ENCODE results near the gene HDAC4.

Gene HDAC4

DNA sequence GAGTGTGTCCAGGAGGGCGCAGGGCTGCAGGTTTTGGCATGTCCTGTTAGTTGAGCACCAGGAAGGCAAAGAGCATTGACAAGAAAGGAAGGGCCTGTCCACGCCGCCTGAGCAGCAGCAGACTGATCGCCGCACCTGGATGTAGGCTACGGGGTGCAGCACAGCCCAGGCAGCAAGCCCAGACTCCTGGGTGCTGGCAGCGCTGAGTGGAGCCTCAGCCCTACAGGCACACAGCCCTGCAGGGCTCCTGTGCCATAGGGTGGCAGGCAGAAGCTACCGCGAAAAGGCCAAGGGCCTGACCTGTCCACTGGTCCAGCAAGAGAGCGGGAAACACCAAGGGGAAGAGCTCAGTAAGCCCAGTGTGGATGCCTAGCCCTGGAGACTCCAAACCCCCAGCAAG lies 198.0 kb downstream of the HDAC4 start:
- H3K9ac ChIP-seq (ENCODE audit: low read length), result no peak overlapping the region
- peaks cover 47% of the 10 kb centered on the region for H3K4me1 ChIP-seq (ENCODE audit: insufficient read depth, low read length)
- H3K27ac ChIP-seq (ENCODE audit: low read depth, low read length), result no peak overlapping the region
- no peaks in the 10 kb centered on the region for H3K9me3 ChIP-seq (ENCODE audit: low read length)
- H3K4me3 ChIP-seq (ENCODE audit: low read depth in 1 of 2, low read length in 2 of 2), result no peak overlapping the region
- no peaks in the 10 kb centered on the region for H3K27me3 ChIP-seq (ENCODE audit: control insufficient read depth in 1 of 2, insufficient read depth in 2 of 2, low read length in 2 of 2)
- peaks cover 8% of the 10 kb centered on the region for H3K36me3 ChIP-seq (ENCODE audit: insufficient read depth, low read length)

DNA sequence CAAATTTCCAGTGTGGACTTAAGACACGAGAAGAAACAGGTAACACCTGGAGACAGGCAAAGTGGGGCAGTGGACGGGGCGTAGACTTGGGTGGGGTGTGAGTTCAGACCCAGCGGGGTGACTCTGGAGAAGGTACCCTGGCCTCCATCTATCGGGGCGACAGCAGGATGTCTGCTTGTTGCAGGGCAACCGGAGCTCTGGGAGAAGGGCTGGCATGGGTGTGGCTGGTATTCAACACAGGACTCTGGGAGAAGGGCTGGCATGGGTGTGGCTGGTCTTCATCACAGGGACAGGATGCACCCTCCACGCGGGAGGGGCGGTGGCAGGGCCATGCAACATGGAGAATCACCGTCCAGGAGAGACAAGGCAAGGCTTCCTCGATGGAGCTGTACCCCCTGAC lies 198.5 kb downstream of the HDAC4 start:
- Histone ChIP-seq H3K4me1 (ENCODE audit: insufficient read depth, low read length) (peaks cover 43% of the 10 kb centered on the region), H3K27ac (ENCODE audit: low read depth, low read length) (no peak overlapping the region), H3K4me3 (ENCODE audit: low read depth in 1 of 2, low read length in 2 of 2) (no peak overlapping the region), H3K27me3 (ENCODE audit: control insufficient read depth in 1 of 2, insufficient read depth in 2 of 2, low read length in 2 of 2) (no peaks in the 10 kb centered on the region), H3K9me3 (ENCODE audit: low read length) (no peaks in the 10 kb centered on the region), H3K9ac (ENCODE audit: low read length) (no peak overlapping the region), H3K36me3 (ENCODE audit: insufficient read depth, low read length) (peaks cover 11% of the 10 kb centered on the region)

DNA sequence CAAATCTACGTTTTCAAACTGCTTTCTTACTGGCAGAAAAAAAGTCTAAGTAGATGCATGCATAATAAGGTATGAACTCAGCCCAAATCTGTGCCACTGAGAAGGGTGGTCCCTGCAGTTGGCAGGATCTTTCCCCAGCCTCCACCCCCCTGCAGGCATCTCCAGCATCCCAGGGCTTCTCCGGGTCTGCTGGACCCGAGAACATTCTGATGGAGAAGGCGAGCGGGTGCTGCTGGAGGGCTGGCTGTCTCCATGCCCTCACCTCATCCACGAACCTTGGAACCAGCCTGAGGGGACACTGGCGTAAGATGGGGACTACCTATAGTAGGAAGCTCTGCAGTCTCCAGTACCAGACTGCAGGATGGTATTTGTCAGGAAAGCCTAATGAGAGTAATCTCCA lies 198.9 kb downstream of the HDAC4 start:
- Histone ChIP-seq H3K36me3 (ENCODE audit: insufficient read depth, low read length) (peaks cover 14% of the 10 kb centered on the region), H3K4me3 (ENCODE audit: low read depth in 1 of 2, low read length in 2 of 2) (no peak overlapping the region), H3K4me1 (ENCODE audit: insufficient read depth, low read length) (peaks cover 43% of the 10 kb centered on the region), H3K27ac (ENCODE audit: low read depth, low read length) (no peak overlapping the region), H3K9ac (ENCODE audit: low read length) (no peak overlapping the region), H3K9me3 (ENCODE audit: low read length) (no peaks in the 10 kb centered on the region), H3K27me3 (ENCODE audit: control insufficient read depth in 1 of 2, insufficient read depth in 2 of 2, low read length in 2 of 2) (no peaks in the 10 kb centered on the region)

DNA sequence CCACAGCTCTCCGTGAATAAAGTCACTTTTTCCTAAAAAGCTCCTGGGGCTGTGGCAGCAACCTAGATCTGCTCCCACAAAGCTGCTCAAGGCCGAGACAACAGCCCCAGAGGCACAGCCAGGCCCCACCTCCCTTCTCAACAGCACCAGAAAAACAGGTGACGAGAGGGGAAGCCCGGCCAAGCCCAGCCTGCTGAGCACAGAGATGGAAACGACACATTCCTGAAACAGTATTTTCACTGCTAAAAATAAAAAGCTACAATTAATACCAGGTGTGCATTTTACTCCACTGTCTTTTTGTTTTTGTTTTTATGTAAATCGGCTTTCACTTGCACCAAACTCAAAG lies 199.3 kb downstream of the HDAC4 start:
- H3K27ac ChIP-seq (ENCODE audit: low read depth, low read length), result peak overlapping the region; percentile 43

DNA sequence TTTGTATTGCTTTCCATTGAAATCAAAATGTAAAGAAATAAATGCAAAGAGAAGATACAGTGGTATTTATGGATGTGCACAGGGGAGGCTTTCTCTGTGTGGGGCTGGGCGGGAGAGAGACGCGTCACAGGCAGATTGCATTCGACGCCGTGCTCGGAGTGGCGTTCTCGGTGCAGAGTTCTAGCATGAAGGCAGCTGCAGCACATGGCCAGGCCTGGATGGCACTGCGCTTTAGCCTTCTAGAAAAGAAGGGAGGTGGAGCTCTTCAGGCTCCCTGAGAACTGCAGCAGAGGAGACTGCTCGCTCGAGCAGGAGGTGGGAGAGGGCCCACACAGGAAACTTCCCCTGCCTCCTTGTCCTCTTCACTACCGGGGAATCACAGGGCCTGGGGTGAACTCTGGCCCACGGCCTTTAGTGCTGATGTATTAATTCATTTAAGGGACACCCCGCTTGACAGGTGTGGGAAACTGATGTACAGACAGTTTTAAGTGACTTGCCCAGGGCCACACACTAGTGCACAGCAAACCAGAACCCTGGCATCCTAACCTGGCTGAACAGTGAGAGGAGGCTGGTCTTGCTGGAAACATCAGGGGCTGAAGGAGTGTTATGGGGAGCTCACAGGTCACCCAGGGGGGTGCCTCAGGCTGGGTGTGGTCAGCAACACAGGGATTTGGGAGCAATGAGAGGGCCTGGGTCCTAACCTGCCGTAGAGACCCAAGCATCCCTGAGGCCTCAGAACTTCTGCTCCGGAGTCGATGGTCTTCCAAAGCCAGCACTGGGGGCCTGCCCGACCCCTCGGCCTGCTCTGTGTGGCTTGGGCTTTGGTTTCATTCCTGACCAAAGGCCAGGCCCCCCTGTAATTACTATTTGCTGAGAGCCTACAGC lies 199.9 kb downstream of the HDAC4 start:
- H3K9ac ChIP-seq (ENCODE audit: low read length), result no peak overlapping the region
- H3K27ac ChIP-seq (ENCODE audit: low read depth, low read length), result peak overlapping the region; percentile 43

More for the DNA sequence above, 199.3 kb downstream of the HDAC4 start:
- H3K9ac ChIP-seq (ENCODE audit: low read length), result no peak overlapping the region
- H3K4me1 ChIP-seq (ENCODE audit: insufficient read depth, low read length), result peaks cover 43% of the 10 kb centered on the region
- no peaks in the 10 kb centered on the region for H3K27me3 ChIP-seq (ENCODE audit: control insufficient read depth in 1 of 2, insufficient read depth in 2 of 2, low read length in 2 of 2)
- peaks cover 18% of the 10 kb centered on the region for H3K36me3 ChIP-seq (ENCODE audit: insufficient read depth, low read length)
- H3K4me3 ChIP-seq (ENCODE audit: low read depth in 1 of 2, low read length in 2 of 2), result peak overlapping the region in 1 of 2 donors; percentile 16
- no peaks in the 10 kb centered on the region for H3K9me3 ChIP-seq (ENCODE audit: low read length)

DNA sequence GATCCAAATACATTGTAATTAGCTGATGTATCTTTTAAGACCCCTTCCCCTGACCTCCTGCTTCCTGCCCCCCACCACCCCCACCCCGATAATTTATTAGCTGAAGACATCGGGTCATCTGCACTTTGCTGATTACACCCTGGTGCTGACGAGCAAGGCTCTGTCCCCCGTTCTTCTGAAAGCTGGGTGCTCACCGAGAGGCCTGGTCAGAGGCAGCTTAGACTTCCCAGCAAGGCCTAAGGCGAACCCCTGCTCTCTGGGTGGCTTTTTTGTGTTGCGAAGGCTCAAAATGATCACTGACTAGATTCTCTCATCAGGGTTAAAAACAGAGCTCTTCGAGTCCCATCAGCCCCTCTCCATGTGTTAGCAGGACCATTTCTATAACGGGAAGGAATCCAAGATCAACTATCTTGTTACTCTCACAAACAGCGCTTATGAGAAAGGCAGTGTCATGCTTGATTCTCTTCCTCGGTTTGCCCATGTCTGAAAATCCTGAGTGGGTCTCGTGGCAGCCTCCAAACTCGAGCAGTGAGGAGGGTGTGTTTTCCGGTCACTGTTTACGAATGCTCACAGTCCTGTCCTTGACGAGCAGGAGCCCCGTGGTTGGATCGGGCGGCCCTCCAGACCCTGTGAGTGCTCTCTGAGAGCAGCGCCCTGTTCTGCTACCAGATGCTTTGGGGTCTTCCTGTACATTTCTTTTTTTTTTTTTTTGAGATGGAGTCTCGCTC lies 201.6 kb downstream of the HDAC4 start:
- Histone ChIP-seq H3K27ac (ENCODE audit: low read depth, low read length) (peak overlapping the region; percentile 45), H3K4me1 (ENCODE audit: insufficient read depth, low read length) (peaks cover 30% of the 10 kb centered on the region), H3K4me3 (ENCODE audit: low read depth in 1 of 2, low read length in 2 of 2) (no peak overlapping the region), H3K27me3 (ENCODE audit: control insufficient read depth in 1 of 2, insufficient read depth in 2 of 2, low read length in 2 of 2) (no peaks in the 10 kb centered on the region), H3K9me3 (ENCODE audit: low read length) (no peaks in the 10 kb centered on the region), H3K9ac (ENCODE audit: low read length) (no peak overlapping the region), H3K36me3 (ENCODE audit: insufficient read depth, low read length) (peaks cover 27% of the 10 kb centered on the region)

More for the DNA sequence above, 199.9 kb downstream of the HDAC4 start:
- H3K4me3 ChIP-seq (ENCODE audit: low read depth in 1 of 2, low read length in 2 of 2), result peak overlapping the region in 1 of 2 donors; percentile 16
- no peaks in the 10 kb centered on the region for H3K27me3 ChIP-seq (ENCODE audit: control insufficient read depth in 1 of 2, insufficient read depth in 2 of 2, low read length in 2 of 2)
- H3K9me3 ChIP-seq (ENCODE audit: low read length), result no peaks in the 10 kb centered on the region
- H3K4me1 ChIP-seq (ENCODE audit: insufficient read depth, low read length), result peaks cover 43% of the 10 kb centered on the region
- peaks cover 22% of the 10 kb centered on the region for H3K36me3 ChIP-seq (ENCODE audit: insufficient read depth, low read length)

DNA sequence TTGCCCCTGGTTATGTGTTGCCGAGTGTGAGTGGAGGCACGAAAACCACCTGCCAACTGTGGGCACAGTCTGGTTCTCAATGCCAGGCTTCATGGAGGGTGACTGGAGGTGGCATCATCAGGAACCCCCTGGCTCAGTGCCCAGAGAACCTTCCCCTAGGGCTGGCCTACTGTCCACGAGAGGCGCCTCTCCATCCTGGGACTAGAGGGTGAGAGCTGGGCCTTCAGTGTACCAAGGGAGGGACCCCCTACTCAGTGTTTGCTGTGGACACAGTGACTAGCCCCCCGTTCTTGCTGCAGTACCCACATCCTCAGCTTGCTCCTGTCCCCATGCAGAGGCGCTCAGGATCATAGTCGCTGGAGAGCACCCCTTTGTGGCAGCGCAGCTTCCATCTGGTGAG lies 202.6 kb downstream of the HDAC4 start:
- no peak overlapping the region for H3K27ac ChIP-seq (ENCODE audit: low read depth, low read length)
- H3K9ac ChIP-seq (ENCODE audit: low read length), result no peak overlapping the region
- peaks cover 27% of the 10 kb centered on the region for H3K36me3 ChIP-seq (ENCODE audit: insufficient read depth, low read length)
- no peaks in the 10 kb centered on the region for H3K9me3 ChIP-seq (ENCODE audit: low read length)
- H3K4me1 ChIP-seq (ENCODE audit: insufficient read depth, low read length), result peaks cover 37% of the 10 kb centered on the region
- no peaks in the 10 kb centered on the region for H3K27me3 ChIP-seq (ENCODE audit: control insufficient read depth in 1 of 2, insufficient read depth in 2 of 2, low read length in 2 of 2)
- H3K4me3 ChIP-seq (ENCODE audit: low read depth in 1 of 2, low read length in 2 of 2), result no peak overlapping the region

DNA sequence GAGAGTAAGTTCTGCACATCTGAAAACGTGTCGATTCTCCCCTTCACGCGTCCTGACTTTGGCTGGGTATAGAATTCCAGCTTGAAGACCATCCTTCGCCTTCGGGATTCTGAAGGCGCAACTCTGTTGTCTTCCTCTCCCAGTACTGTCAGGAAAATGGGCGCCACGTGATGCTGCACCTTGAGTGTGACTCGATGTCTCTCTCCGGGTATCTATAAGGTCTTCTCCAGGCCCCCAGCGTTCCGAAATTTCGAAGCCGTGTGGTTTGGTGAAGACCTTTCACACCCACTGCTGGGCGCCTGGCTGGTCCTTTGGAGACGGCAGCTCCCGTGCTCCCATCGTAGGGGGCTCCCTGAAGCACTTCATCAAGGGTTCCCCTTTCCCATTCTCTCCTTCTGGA lies 203.7 kb downstream of the HDAC4 start:
- Histone ChIP-seq H3K9me3 (ENCODE audit: low read length) (no peaks in the 10 kb centered on the region), H3K9ac (ENCODE audit: low read length) (no peak overlapping the region), H3K27ac (ENCODE audit: low read depth, low read length) (no peak overlapping the region), H3K27me3 (ENCODE audit: control insufficient read depth in 1 of 2, insufficient read depth in 2 of 2, low read length in 2 of 2) (no peaks in the 10 kb centered on the region), H3K36me3 (ENCODE audit: insufficient read depth, low read length) (peaks cover 23% of the 10 kb centered on the region), H3K4me1 (ENCODE audit: insufficient read depth, low read length) (peaks cover 33% of the 10 kb centered on the region), H3K4me3 (ENCODE audit: low read depth in 1 of 2, low read length in 2 of 2) (no peak overlapping the region)

DNA sequence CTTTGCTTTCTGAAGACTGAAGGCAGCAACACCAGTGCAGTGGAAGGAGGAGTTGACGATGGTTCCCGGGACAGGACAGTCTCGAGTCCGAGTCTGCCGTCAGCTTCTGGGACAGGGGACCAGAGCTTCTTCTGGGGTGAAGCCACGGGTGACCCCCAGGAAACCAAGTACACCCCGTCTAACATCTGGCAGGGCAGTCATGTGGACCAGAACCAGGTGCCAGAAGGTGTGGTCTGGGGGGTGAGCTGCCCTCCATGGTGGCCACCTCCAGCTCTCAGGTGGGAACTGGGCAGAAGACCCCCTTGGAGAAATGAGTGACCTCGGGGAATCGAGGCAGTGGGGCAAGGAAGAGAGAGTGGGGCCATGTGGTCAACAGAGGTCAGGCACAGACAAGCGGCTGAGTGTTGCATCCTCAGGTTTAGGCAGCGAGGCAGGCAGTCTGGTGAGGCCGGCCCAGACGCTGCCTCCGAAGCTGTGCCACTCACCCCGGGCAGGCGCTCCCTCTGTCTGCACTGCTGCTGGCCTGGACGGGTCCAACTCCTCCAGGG lies 204.3 kb downstream of the HDAC4 start:
- Histone ChIP-seq H3K9ac (ENCODE audit: low read length) (no peak overlapping the region), H3K27ac (ENCODE audit: low read depth, low read length) (no peak overlapping the region), H3K4me1 (ENCODE audit: insufficient read depth, low read length) (peaks cover 27% of the 10 kb centered on the region), H3K36me3 (ENCODE audit: insufficient read depth, low read length) (peaks cover 23% of the 10 kb centered on the region), H3K27me3 (ENCODE audit: control insufficient read depth in 1 of 2, insufficient read depth in 2 of 2, low read length in 2 of 2) (no peaks in the 10 kb centered on the region), H3K9me3 (ENCODE audit: low read length) (no peaks in the 10 kb centered on the region), H3K4me3 (ENCODE audit: low read depth in 1 of 2, low read length in 2 of 2) (no peak overlapping the region)

DNA sequence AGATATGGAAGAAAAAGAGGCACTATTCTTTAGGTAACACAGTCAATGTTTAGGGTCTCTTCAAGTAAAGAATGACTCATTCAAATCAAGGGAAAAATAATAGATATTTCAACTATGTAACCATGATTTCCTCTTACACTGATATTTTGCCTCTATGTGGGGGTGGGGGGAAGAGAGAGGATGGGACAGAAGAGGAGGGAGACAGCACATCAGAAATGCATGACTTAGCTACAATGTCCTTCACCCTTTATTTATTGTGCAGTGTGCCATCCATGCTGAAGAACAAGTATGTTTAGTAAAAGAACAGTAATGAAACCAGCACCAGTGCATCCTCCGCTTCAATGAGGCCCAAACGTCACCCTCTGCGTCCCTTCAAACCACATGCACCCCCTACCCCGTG lies 204.8 kb downstream of the HDAC4 start:
- no peak overlapping the region for H3K27ac ChIP-seq (ENCODE audit: low read depth, low read length)
- no peak overlapping the region for H3K9ac ChIP-seq (ENCODE audit: low read length)

DNA sequence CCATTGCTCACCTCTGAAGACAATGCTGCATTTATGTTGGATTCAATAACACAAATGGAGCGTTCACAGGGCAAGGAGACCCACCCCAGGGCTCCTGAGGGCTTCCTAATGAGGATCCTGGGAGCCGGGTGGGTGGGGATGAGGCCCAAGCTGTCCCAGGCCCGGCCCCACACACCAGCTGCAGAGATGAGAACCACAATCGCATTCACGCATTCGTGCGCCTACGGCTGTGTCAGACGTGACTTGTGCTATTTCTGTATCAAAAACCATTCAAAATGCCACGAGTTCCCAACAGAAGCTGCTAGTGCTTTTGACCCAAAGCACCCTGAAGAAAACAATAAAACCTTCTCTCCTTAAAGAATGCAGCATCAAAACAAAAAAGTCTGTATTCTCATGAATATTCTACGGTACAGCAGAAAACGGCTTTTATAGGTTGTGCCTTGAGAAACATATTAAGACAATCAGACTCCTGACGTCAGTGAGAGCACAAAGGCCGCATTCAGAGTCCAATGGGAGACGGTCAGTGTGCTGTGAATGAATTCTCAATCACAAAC lies 205.4 kb downstream of the HDAC4 start:
- peaks cover 23% of the 10 kb centered on the region for H3K36me3 ChIP-seq (ENCODE audit: insufficient read depth, low read length)
- H3K27me3 ChIP-seq (ENCODE audit: control insufficient read depth in 1 of 2, insufficient read depth in 2 of 2, low read length in 2 of 2), result no peaks in the 10 kb centered on the region
- no peak overlapping the region for H3K9ac ChIP-seq (ENCODE audit: low read length)
- peaks cover 22% of the 10 kb centered on the region for H3K4me1 ChIP-seq (ENCODE audit: insufficient read depth, low read length)
- no peak overlapping the region for H3K27ac ChIP-seq (ENCODE audit: low read depth, low read length)
- no peaks in the 10 kb centered on the region for H3K9me3 ChIP-seq (ENCODE audit: low read length)
- no peak overlapping the region for H3K4me3 ChIP-seq (ENCODE audit: low read depth in 1 of 2, low read length in 2 of 2)

More for the DNA sequence above, 204.8 kb downstream of the HDAC4 start:
- Histone ChIP-seq H3K9me3 (ENCODE audit: low read length) (no peaks in the 10 kb centered on the region), H3K4me3 (ENCODE audit: low read depth in 1 of 2, low read length in 2 of 2) (no peak overlapping the region), H3K4me1 (ENCODE audit: insufficient read depth, low read length) (peaks cover 27% of the 10 kb centered on the region), H3K27me3 (ENCODE audit: control insufficient read depth in 1 of 2, insufficient read depth in 2 of 2, low read length in 2 of 2) (no peaks in the 10 kb centered on the region), H3K36me3 (ENCODE audit: insufficient read depth, low read length) (peaks cover 23% of the 10 kb centered on the region)
